Ishikawa (cell line): ENCODE measurements around the gene OR8D4.

ENCODE experiments used
- CREB1 ChIP-seq: IDR thresholded peaks from 2 replicates; pipeline ENCODE4 v1.6.1; 2012; ENCODE audit warnings: low read depth
- EGR1 ChIP-seq: IDR thresholded peaks from 2 replicates; pipeline ENCODE4 v1.6.1; 2012
- EP300 ChIP-seq: IDR thresholded peaks from 2 replicates; pipeline ENCODE4 v1.6.1; 2012; ENCODE audit warnings: borderline replicate concordance
- FOXM1 ChIP-seq: IDR thresholded peaks from 2 replicates; pipeline ENCODE4 v1.6.1; 2012; ENCODE audit warnings: low read depth, borderline replicate concordance
- MAX ChIP-seq: IDR thresholded peaks from 2 replicates; pipeline ENCODE4 v1.6.1; 2012
- NFIC ChIP-seq: IDR thresholded peaks from 2 replicates; pipeline ENCODE4 v1.6.1; 2012
- RAD21 ChIP-seq: IDR thresholded peaks from 2 replicates; pipeline ENCODE4 v1.6.1; 2012; ENCODE audit warnings: low read depth
- REST ChIP-seq: IDR thresholded peaks from 2 replicates; pipeline ENCODE4 v1.6.1; 2012; ENCODE audit warnings: low read depth, mild to moderate bottlenecking
- TAF1 ChIP-seq: IDR thresholded peaks from 2 replicates; pipeline ENCODE4 v1.6.1; 2012; ENCODE audit warnings: low read depth, mild to moderate bottlenecking
- TEAD4 ChIP-seq: IDR thresholded peaks from 2 replicates; pipeline ENCODE4 v1.6.1; 2012
- YY1 ChIP-seq: IDR thresholded peaks from 2 replicates; pipeline ENCODE4 v1.6.1; 2012; ENCODE audit warnings: low read depth

- TF ChIP-seq EGR1 (no peak), TAF1 (no peak), MAX (no peak), YY1 (no peak), RAD21 (no peak), REST (no peak), CREB1 (no peak), EP300 (no peak), NFIC (no peak), FOXM1 (no peak), TEAD4 (no peak)
Measured at GRCh38 chr11:123853038-123853437, 48.9 kb upstream of the OR8D4 start.
